H9 (cell line): ENCODE data around the gene CTIF. TPM values are rescaled to one million over a fixed set of nuclear protein-coding genes. Genes with fewer than 3 reads are reported as not detected.

Source experiments
- DNase-seq: peaks from one replicate; pipeline ENCODE4 v3.0.0-alpha.2; 2017
- H2AFZ ChIP-seq: one replicate; pipeline ENCODE4 v1.6.1; 2013; ENCODE audit warnings: mild to moderate bottlenecking, low read length, control low read depth, moderate library complexity
- H2AK5ac ChIP-seq: 2 replicates; pipeline ENCODE4 v1.6.1; 2013; ENCODE audit warnings: low read length, control low read depth, mixed read lengths; ENCODE audit not compliant: insufficient read length
- H2BK120ac ChIP-seq: one replicate; pipeline ENCODE4 v1.6.1; 2013; ENCODE audit warnings: low read depth, mild to moderate bottlenecking, low read length, control low read depth, inconsistent platforms; ENCODE audit not compliant: poor library complexity, severe bottlenecking
- H2BK12ac ChIP-seq: 2 replicates; pipeline ENCODE4 v1.6.1; 2013; ENCODE audit warnings: low read length, control low read depth, mixed read lengths, low read depth; ENCODE audit not compliant: insufficient read length
- H2BK15ac ChIP-seq: 2 replicates; pipeline ENCODE4 v1.6.1; 2013; ENCODE audit warnings: low read depth, low read length, control low read depth
- H2BK20ac ChIP-seq: one replicate; pipeline ENCODE4 v1.6.1; 2013; ENCODE audit warnings: low read depth, mild to moderate bottlenecking, low read length, control low read depth, inconsistent platforms; ENCODE audit not compliant: poor library complexity, severe bottlenecking
- H2BK5ac ChIP-seq: 2 replicates; pipeline ENCODE4 v1.6.1; 2013; ENCODE audit warnings: low read length, control low read depth, mixed read lengths; ENCODE audit not compliant: insufficient read length
- H3K14ac ChIP-seq: 2 replicates; pipeline ENCODE4 v1.6.1; 2013; ENCODE audit warnings: low read length, control low read depth; ENCODE audit not compliant: insufficient read depth
- H3K18ac ChIP-seq: 2 replicates; pipeline ENCODE4 v1.6.1; 2013; ENCODE audit warnings: low read depth, mild to moderate bottlenecking, mixed read lengths, low read length, control low read depth; ENCODE audit not compliant: insufficient read length
- H3K23ac ChIP-seq: 2 replicates; pipeline ENCODE4 v1.6.1; 2013; ENCODE audit warnings: low read length, control low read depth, mixed read lengths, low read depth; ENCODE audit not compliant: insufficient read length
- H3K23me2 ChIP-seq: 2 replicates; pipeline ENCODE4 v1.6.1; 2013; ENCODE audit warnings: low read depth, mild to moderate bottlenecking, mixed read lengths, low read length, control low read depth; ENCODE audit not compliant: insufficient read length, poor library complexity, severe bottlenecking
- H3K27ac ChIP-seq: 2 replicates; pipeline ENCODE4 v1.5.1; 2013; ENCODE audit warnings: low read length, control low read depth, mixed read lengths, low read depth; ENCODE audit not compliant: insufficient read length
- H3K27me3 ChIP-seq: 2 replicates; pipeline ENCODE4 v1.6.1; 2013; ENCODE audit warnings: low read length, control low read depth, inconsistent platforms; ENCODE audit not compliant: insufficient read depth
- H3K4ac ChIP-seq: 2 replicates; pipeline ENCODE4 v1.6.1; 2013; ENCODE audit warnings: low read depth, mild to moderate bottlenecking, control low read depth, inconsistent platforms, low read length, moderate library complexity
- H3K4me1 ChIP-seq: 2 replicates; pipeline ENCODE4 v1.6.1; 2013; ENCODE audit warnings: low read length, control low read depth, inconsistent platforms; ENCODE audit not compliant: insufficient read depth
- H3K4me2 ChIP-seq: 2 replicates; pipeline ENCODE4 v1.6.1; 2013; ENCODE audit warnings: low read length, control low read depth, mixed read lengths; ENCODE audit not compliant: insufficient read length, insufficient read depth
- H3K56ac ChIP-seq: 2 replicates; pipeline ENCODE4 v1.6.1; 2013; ENCODE audit warnings: low read depth, mild to moderate bottlenecking, mixed read lengths, low read length, control low read depth; ENCODE audit not compliant: insufficient read length
- H3K79me1 ChIP-seq: 2 replicates; pipeline ENCODE4 v1.6.1; 2013; ENCODE audit warnings: low read depth, mild to moderate bottlenecking, moderate library complexity, low read length, control low read depth, inconsistent platforms; ENCODE audit not compliant: insufficient read depth, poor library complexity, severe bottlenecking
- H3K79me2 ChIP-seq: 2 replicates; pipeline ENCODE4 v1.6.1; 2013; ENCODE audit warnings: low read length, control low read depth, inconsistent platforms; ENCODE audit not compliant: insufficient read depth
- H3K9ac ChIP-seq: 2 replicates; pipeline ENCODE4 v1.6.1; 2013; ENCODE audit warnings: low read length, control low read depth, mixed read lengths; ENCODE audit not compliant: insufficient read length; ENCODE audit errors: extremely low read depth
- H3K9me3 ChIP-seq: one replicate; pipeline ENCODE4 v1.6.1; 2013; ENCODE audit warnings: low read depth, low read length, inconsistent platforms; ENCODE audit not compliant: control insufficient read depth
- H3T11ph ChIP-seq: one replicate; pipeline ENCODE4 v1.6.1; 2013; ENCODE audit warnings: mild to moderate bottlenecking, low read length, control low read depth, inconsistent platforms
- H4K20me1 ChIP-seq: one replicate; pipeline ENCODE4 v1.6.1; 2013; ENCODE audit not compliant: control insufficient read depth, insufficient read length, insufficient read depth
- H4K5ac ChIP-seq: 2 replicates; pipeline ENCODE4 v1.6.1; 2013; ENCODE audit warnings: low read depth, mild to moderate bottlenecking, mixed read lengths, low read length, control low read depth; ENCODE audit not compliant: insufficient read length
- H4K8ac ChIP-seq: replicated peaks from 2 replicates; pipeline ENCODE4 v1.6.1; 2013; ENCODE audit warnings: low read length, control low read depth, mixed read lengths, low read depth; ENCODE audit not compliant: insufficient read length
- H4K91ac ChIP-seq: 2 replicates; pipeline ENCODE4 v1.6.1; 2013; ENCODE audit warnings: low read depth, mild to moderate bottlenecking, moderate library complexity, mixed read lengths, low read length, control low read depth; ENCODE audit not compliant: insufficient read length
- H3K27ac Mint-ChIP-seq, 3 experiments: 2 replicates in 2 of 3; 3 replicates in 1 of 3; pipeline ENCODE4 v1.8.0; 2020 to 2021; ENCODE audit warnings: mixed read lengths in 3 of 3, mild to moderate bottlenecking in 1 of 3, moderate library complexity in 1 of 3
- H3K27me3 Mint-ChIP-seq: 2 replicates; pipeline ENCODE4 v1.8.0; 2021; ENCODE audit warnings: low read depth, mild to moderate bottlenecking, moderate library complexity, mixed read lengths
- H3K36me3 Mint-ChIP-seq, 3 experiments: 2 replicates in 2 of 3; 3 replicates in 1 of 3; pipeline ENCODE4 v1.8.0; 2020 to 2021; ENCODE audit warnings: low read depth in 3 of 3, mixed read lengths in 3 of 3; ENCODE audit not compliant: insufficient read depth in 1 of 3
- H3K4me1 Mint-ChIP-seq, 2 experiments: 2 replicates each; pipeline ENCODE4 v1.8.0; 2020; ENCODE audit warnings: mixed read lengths in 2 of 2
- H3K4me3 Mint-ChIP-seq, 2 experiments: 2 replicates in 1 of 2; 3 replicates in 1 of 2; pipeline ENCODE4 v1.8.0; 2020 to 2021; ENCODE audit warnings: mild to moderate bottlenecking in 2 of 2, mixed read lengths in 2 of 2, moderate library complexity in 1 of 2
- H3K9me3 Mint-ChIP-seq, 2 experiments: 2 replicates in 1 of 2; 3 replicates in 1 of 2; pipeline ENCODE4 v1.8.0; 2020; ENCODE audit warnings: mild to moderate bottlenecking in 2 of 2, mixed read lengths in 2 of 2, moderate library complexity in 1 of 2
- WGBS: extraction: QIAGEN DNeasy Blood & Tissue Kit; methylation state at CpG from one replicate; pipeline ENCODE4 v1.1.7; 2013; ENCODE audit warnings: missing lambda C conversion rate, low lambda C conversion rate, mixed read lengths; ENCODE audit not compliant: insufficient read length; ENCODE audit errors: extremely low coverage; 5-methylcytosine and 5-hydroxymethylcytosine counted together
- total RNA-seq: library from RNA; stranded (reverse); gene quantifications from 2 replicates; pipeline ENCODE4 v1.2.1, GENCODE V29; 2021
- TF ChIP-seq, protein P1 (sequence below): fragments of 200-600 bp; sonication (generic); conservative IDR thresholded peaks from 3 replicates; pipeline ENCODE4 v1.8.0; 2021; ENCODE audit warnings: antibody characterized with exemption, mild to moderate bottlenecking

The CTIF gene
- total RNA-seq, 1 experiment from 2014 or later, result 15.8 TPM

DNA sequence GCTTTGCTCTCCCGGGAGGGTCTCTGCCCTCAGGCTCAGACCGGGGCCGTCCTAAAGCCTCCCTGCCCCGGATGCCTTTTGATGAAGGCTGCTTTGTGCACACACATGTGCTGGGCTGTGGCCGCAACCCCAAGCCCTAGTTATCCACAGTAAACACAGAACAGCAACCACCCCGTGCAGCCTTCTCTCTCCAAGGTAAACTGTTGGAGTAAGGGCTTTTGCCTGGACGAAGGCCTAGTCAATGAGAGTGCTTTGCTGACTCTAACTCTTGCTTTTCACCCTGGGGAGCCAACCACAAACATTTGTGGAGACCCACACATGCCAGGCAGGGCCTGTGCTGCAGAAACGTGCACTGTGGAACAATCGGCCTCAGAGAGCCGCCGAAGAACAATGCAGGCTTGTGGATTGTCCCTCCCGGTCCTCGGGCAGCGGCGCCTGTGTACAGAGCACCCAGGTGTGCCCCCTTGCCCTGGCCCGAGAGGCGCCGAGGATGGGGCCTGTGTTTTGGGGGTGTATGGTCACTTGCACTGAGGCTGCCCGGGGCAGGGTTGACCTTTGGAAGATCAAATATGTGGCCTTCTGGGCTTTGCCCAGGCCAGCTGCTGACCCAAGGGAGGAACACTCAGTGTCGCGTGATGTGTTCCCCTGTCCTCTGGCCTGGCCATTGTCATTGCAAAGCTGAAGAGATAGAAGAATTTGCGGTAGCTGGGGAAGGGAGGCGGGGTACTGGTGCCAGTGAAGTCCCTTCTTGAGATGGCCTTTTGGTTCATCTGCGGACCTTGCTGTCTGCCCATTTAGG lies 37.0 kb downstream of the CTIF start:
- Histone ChIP-seq H2AFZ (no peak overlapping the region), H2BK120ac (no peak overlapping the region), H3T11ph (no peak overlapping the region), H3K14ac (no peak overlapping the region), H3K4me2 (no peak overlapping the region), H2BK12ac (no peak overlapping the region), H3K4ac (no peak overlapping the region), H2BK5ac (no peak overlapping the region), H3K79me2 (no peaks in the 10 kb centered on the region), H4K20me1 (no peaks in the 10 kb centered on the region), H3K23me2 (no peaks in the 10 kb centered on the region), H4K8ac (no peak overlapping the region), H2BK20ac (no peak overlapping the region), H3K4me1 (no peaks in the 10 kb centered on the region; the same call in 1 of the 2 replicates), H4K5ac (no peak overlapping the region), H3K27ac (no peak overlapping the region), H3K27me3 (no peaks in the 10 kb centered on the region), H3K9ac (no peak overlapping the region), H3K9me3 (no peaks in the 10 kb centered on the region), H3K23ac (no peak overlapping the region), H4K91ac (no peak overlapping the region), H3K18ac (no peak overlapping the region), H2AK5ac (no peak overlapping the region), H2BK15ac (no peak overlapping the region), H3K79me1 (no peaks in the 10 kb centered on the region), H3K56ac (no peak overlapping the region)
- Mint-ChIP-seq H3K4me1 (peaks cover 28% of the 10 kb centered on the region in 2 experiments), H3K9me3 (peaks cover 0 to 5% of the 10 kb centered on the region in 2 experiments; a peak in 4 of 5 replicates), H3K27ac (no peak overlapping the region; a peak in 3 of 7 replicates), H3K27me3 (peaks cover under 1% of the 10 kb centered on the region), H3K4me3 (no peak overlapping the region), H3K36me3 (peaks cover 10 to 12% (median 10%) of the 10 kb centered on the region in 3 experiments)
- TF ChIP-seq, protein P1, sequence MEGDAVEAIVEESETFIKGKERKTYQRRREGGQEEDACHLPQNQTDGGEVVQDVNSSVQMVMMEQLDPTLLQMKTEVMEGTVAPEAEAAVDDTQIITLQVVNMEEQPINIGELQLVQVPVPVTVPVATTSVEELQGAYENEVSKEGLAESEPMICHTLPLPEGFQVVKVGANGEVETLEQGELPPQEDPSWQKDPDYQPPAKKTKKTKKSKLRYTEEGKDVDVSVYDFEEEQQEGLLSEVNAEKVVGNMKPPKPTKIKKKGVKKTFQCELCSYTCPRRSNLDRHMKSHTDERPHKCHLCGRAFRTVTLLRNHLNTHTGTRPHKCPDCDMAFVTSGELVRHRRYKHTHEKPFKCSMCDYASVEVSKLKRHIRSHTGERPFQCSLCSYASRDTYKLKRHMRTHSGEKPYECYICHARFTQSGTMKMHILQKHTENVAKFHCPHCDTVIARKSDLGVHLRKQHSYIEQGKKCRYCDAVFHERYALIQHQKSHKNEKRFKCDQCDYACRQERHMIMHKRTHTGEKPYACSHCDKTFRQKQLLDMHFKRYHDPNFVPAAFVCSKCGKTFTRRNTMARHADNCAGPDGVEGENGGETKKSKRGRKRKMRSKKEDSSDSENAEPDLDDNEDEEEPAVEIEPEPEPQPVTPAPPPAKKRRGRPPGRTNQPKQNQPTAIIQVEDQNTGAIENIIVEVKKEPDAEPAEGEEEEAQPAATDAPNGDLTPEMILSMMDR, result no peak
- WGBS, result no CpG with 5 or more reads among the region's 24 CpGs
- DNase-seq, result no peak
